ENCODE data around the gene THEMIS.
"Not testable (repeated sequence)": the region's sequence is repeated elsewhere in the genome, so short reads cannot be mapped to it uniquely, and the experiment has no call there.

The THEMIS gene

GRCh38 chr6:127725821-127726220 is 175.0 kb downstream of the THEMIS start:
- no peak for DNase-seq (ENCODE audit: low read depth in 3 of 3)

- no peak for DNase-seq (ENCODE audit: low read depth in 3 of 3)
Measured at GRCh38 chr6:127718694-127719093, 182.2 kb downstream of the THEMIS start.

GRCh38 chr6:127717384-127717783 is 183.5 kb downstream of the THEMIS start:
- no peak for DNase-seq (ENCODE audit: low read depth in 3 of 3)

- DNase-seq (ENCODE audit: low read depth in 3 of 3) = no peak
Measured at GRCh38 chr6:127716465-127716864, 184.4 kb downstream of the THEMIS start.

GRCh38 chr6:127710668-127711067 is 190.2 kb downstream of the THEMIS start:
- no peak for DNase-seq (ENCODE audit: low read depth in 3 of 3)

- no peak for DNase-seq (ENCODE audit: low read depth in 3 of 3)
Measured at GRCh38 chr6:127706216-127706615, 194.6 kb downstream of the THEMIS start.

GRCh38 chr6:127695108-127695507 is 205.8 kb downstream of the THEMIS start:
- DNase-seq (ENCODE audit: low read depth in 3 of 3) = no peak

- DNase-seq (ENCODE audit: low read depth in 3 of 3) = no peak
Measured at GRCh38 chr6:127691146-127691545, 209.7 kb downstream of the THEMIS start.

- DNase-seq (ENCODE audit: low read depth in 3 of 3) = no peak
Measured at GRCh38 chr6:127690588-127690987, 210.3 kb downstream of the THEMIS start.

- DNase-seq (ENCODE audit: low read depth in 3 of 3) = no peak
Measured at GRCh38 chr6:127690092-127690491, 210.8 kb downstream of the THEMIS start.

GRCh38 chr6:127687490-127687889 is 213.4 kb downstream of the THEMIS start:
- not testable (repeated sequence) for DNase-seq (ENCODE audit: low read depth in 3 of 3)

- no peak for DNase-seq (ENCODE audit: low read depth in 3 of 3)
Measured at GRCh38 chr6:127686084-127686483, 214.8 kb downstream of the THEMIS start.

GRCh38 chr6:127684501-127684900 is 216.4 kb downstream of the THEMIS start:
- no peak for DNase-seq (ENCODE audit: low read depth in 3 of 3)

Data from stimulated activated CD4-positive, alpha-beta T cell treated with anti-CD3 and anti-CD28 coated beads, TNF-alpha, amount 100 ng/mL, for 48 hours (primary cell).